Right lobe of liver (tissue), 6 donors: ENCODE measurements around the gene ANKH. TPM values are rescaled to one million over a fixed set of nuclear protein-coding genes. Genes with fewer than 3 reads are reported as not detected.

Experiments used
- ATAC-seq, 4 donors: fragments of 200-7000 bp; cut with Tn5 transposase; one replicate each; pipeline ENCODE4 v1.9.1; 2020; ENCODE audit warnings: mild to moderate bottlenecking in 4 of 4, moderate library complexity in 4 of 4
- DNase-seq, 3 donors: peaks; one replicate each; pipeline ENCODE4 v3.0.0-alpha.2; 2020
- H3K27ac ChIP-seq, 3 donors: fragments of 200-600 bp; one replicate each; pipeline ENCODE4 v1.8.0; 2022
- H3K27me3 ChIP-seq, 2 donors: fragments of 200-600 bp; one replicate each; pipeline ENCODE4 v1.8.0; 2022
- H3K36me3 ChIP-seq, 4 donors: fragments of 200-600 bp; sonication (generic) in 1 of 4; one replicate each; pipeline versions ENCODE4 v1.5.1 to v1.8.0; 2017 to 2022; ENCODE audit warnings: control low read depth in 1 of 4
- H3K4me1 ChIP-seq, 4 donors: fragments of 200-600 bp; sonication (generic) in 1 of 4; one replicate each; pipeline versions ENCODE4 v1.5.1 to v1.8.0; 2017 to 2022; ENCODE audit warnings: control low read depth in 1 of 4
- H3K4me3 ChIP-seq, 3 donors: fragments of 200-600 bp; one replicate each; pipeline ENCODE4 v1.8.0; 2022
- H3K9me3 ChIP-seq, 4 donors: fragments of 200-600 bp; sonication (generic) in 1 of 4; one replicate each; pipeline versions ENCODE4 v1.5.1 to v1.8.0; 2017 to 2022; ENCODE audit warnings: control low read depth in 1 of 4
- CTCF ChIP-seq, 4 donors: fragments of 200-600 bp in 3 of 4; fragments of 450-650 bp in 1 of 4; IDR thresholded peaks; one replicate each; pipeline versions ENCODE4 v1.5.1 to v1.8.0; 2016 to 2022; ENCODE audit warnings: antibody characterized with exemption in 4 of 4, mild to moderate bottlenecking in 2 of 4
- POLR2A ChIP-seq: fragments of 450-650 bp; IDR thresholded peaks from one replicate; pipeline ENCODE4 v1.6.1; 2017; ENCODE audit warnings: antibody characterized with exemption, mild to moderate bottlenecking
- WGBS: methylation state at CpG from one replicate; pipeline ENCODE4 v1.1.6; 2018; ENCODE audit warnings: low coverage, low lambda C conversion rate; ENCODE audit not compliant: insufficient coverage; ENCODE audit errors: missing lambda C conversion rate; 5-methylcytosine and 5-hydroxymethylcytosine counted together
- intact Hi-C, 2 donors: fragments of 100-400 bp; cut with DNase I; formaldehyde crosslinking; loops; one replicate each; pipeline versions ENCODE4 v1.11.2 to v1.14.1; 2022
- total RNA-seq, 6 experiments: library from RNA; depleted of rRNA in 2 of 6; stranded (reverse); fragments of >200 nt in 2 of 6; fragmentation: NEBNext Ultra II Directional in 3 of 6; extraction: Animal tissue kit (Norgen Biotek cat#: 25700) in 3 of 6; gene quantifications; one replicate each; pipeline versions ENCODE4 v1.1.0 to v1.2.4, GENCODE V29; 2016 to 2023
- donor health status: DM: no; HTN: yes; CAD: no.
- donor health status: DM: no; HTN: no; CAD: no.
- donor health status: DM: no; HTN: no; CAD: no.
- donor health status: DM: no; HTN: yes; CAD: no.
- donor health status: DM: no; HTN: yes; CAD: no.

The ANKH gene
- total RNA-seq, 6 experiments from 2014 or later = 38.5 to 121 (median 61.9) TPM

DNA sequence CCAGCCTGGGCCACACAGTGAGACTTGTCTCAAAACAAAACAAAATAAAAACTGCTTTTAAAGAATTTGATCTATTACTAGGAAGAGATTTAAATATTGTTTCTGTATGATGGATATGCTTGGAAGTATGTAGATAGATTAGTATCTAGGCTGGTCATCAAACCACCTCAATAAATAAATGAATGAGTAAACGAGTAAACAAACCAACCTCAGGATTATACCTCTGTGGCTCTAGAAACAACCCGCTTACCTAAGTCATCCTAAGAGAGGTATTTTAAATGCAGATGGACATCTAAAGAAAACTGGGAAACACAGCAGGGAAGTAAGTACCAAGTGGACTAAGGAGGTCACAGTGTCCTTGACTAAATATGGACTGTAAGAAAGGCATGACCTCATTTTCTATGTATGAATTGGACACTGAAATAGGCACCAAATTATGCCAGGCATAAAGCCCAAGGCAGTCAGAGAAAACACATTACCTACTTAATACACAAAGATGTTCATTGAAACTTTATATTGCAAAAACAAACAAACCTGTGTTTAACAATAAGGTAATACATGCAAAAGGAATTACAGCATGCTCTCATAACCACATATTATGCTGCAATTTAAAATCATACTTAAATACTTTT is 7.3 kb downstream of the ANKH start:
- Histone ChIP-seq H3K27me3 (no peaks in the 10 kb centered on the region), H3K4me1 (peaks cover 0 to 16% (median 5%) of the 10 kb centered on the region in 4 donors), H3K27ac (no peak overlapping the region), H3K4me3 (no peak overlapping the region), H3K36me3 (no peaks in the 10 kb centered on the region), H3K9me3 (no peaks in the 10 kb centered on the region)
- DNase-seq (no peak), ATAC-seq (no peak)
- TF ChIP-seq CTCF (IDR thresholded peaks at IDR 0.05) (no peak), POLR2A (no peak)
- intact Hi-C loops = no loop called here
- 93% methylated on average over 2 of the region's 2 CpGs for WGBS

- ATAC-seq = peak; percentile 18 to 77 (median 68)
- WGBS = 25% methylated on average over 2 of the region's 2 CpGs
- no peak for TF ChIP-seq CTCF (IDR thresholded peaks at IDR 0.05)
- no peak for TF ChIP-seq POLR2A
- H3K27me3 ChIP-seq = no peaks in the 10 kb centered on the region
- H3K4me1 ChIP-seq = peaks cover 0 to 16% (median 5%) of the 10 kb centered on the region in 4 donors
- no peak overlapping the region for H3K4me3 ChIP-seq
- H3K9me3 ChIP-seq = no peaks in the 10 kb centered on the region
- H3K36me3 ChIP-seq = no peaks in the 10 kb centered on the region
- DNase-seq = no peak
- no peak overlapping the region for H3K27ac ChIP-seq
- intact Hi-C loops = no loop called here
Measured at GRCh38 chr5:14863105-14863504, 8.5 kb downstream of the ANKH start.

DNA sequence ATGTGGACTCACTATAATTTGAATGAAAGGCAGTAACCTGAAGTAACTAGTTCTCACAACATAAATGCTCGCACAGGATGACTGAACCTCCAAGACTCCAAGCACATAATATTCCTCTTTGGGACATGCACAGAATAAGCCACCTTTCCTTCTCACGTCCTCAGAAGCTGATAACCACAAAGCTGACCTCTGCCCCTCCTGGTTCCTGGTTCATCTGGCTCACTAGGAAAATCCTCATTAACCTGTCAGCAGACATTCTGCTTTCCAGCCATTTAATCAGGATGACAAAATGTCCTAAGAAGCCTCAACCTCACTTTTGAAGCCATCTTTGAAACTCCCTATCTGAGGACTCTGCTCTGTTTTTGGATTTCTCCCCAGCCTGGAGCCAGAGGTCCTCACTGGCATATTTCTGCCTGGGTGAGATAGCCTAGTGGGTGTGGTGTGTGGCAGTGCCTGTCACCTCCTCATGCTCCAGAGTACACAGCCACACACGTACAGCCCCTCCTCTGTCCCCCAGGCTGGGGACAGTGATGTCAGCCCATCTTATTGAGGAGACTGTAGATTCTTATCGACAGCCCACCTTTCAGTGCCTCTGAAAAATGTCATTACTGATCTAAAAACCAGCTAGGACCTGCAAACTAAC is 10.3 kb downstream of the ANKH start:
- H3K4me1 ChIP-seq = peaks cover 0 to 16% (median 5%) of the 10 kb centered on the region in 4 donors
- ATAC-seq (peak; percentile 57 to 79 (median 66)), DNase-seq (no peak)
- intact Hi-C loops = no loop called here
- H3K27me3 ChIP-seq = no peaks in the 10 kb centered on the region
- no peak overlapping the region for H3K4me3 ChIP-seq
- H3K9me3 ChIP-seq = no peaks in the 10 kb centered on the region
- no peak for TF ChIP-seq CTCF (IDR thresholded peaks at IDR 0.05)
- TF ChIP-seq POLR2A = no peak
- H3K27ac ChIP-seq = peak overlapping the region in 1 of 3 donors; percentile 19
- no peaks in the 10 kb centered on the region for H3K36me3 ChIP-seq
- 53% methylated on average over 3 of the region's 4 CpGs for WGBS

DNA sequence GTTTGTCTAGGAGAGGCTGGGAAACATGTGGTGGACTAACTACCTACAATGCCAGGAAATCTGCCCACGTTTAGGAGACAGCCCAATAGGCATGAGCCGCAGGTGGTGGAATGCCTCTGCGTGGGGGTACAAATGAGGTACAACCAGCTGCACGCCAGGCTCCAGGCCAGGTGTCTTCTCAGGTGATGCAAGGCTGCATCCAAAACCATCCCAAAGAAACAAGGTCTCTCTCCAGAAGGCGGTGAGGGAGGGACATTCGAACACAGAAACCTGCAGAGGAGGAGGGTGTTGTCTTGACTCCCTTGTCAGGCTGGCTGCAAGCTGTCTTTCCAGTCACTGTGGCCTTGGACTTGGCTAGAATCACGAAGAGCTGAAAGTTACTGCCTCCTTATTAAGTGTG is 11.6 kb downstream of the ANKH start:
- 79% methylated on average over 4 of the region's 7 CpGs for WGBS

More for the DNA sequence above, 11.6 kb downstream of the ANKH start:
- peak in 1 of 4 donors; percentile 28 for ATAC-seq
- intact Hi-C loops = no loop called here
- H3K9me3 ChIP-seq = no peaks in the 10 kb centered on the region
- no peak for TF ChIP-seq CTCF (IDR thresholded peaks at IDR 0.05)
- TF ChIP-seq POLR2A = no peak
- no peaks in the 10 kb centered on the region for H3K36me3 ChIP-seq
- no peak for DNase-seq
- H3K27me3 ChIP-seq = no peaks in the 10 kb centered on the region
- no peak overlapping the region for H3K27ac ChIP-seq
- no peak overlapping the region for H3K4me3 ChIP-seq
- H3K4me1 ChIP-seq = peaks cover 0 to 16% (median 5%) of the 10 kb centered on the region in 4 donors
